ENCODE results near the gene ADRB2. TPM values are rescaled to one million over a fixed set of nuclear protein-coding genes. Genes with fewer than 3 reads are reported as not detected.

ADRB2 gene
- total RNA-seq, 1 experiment from 2014 or later = 0.25 TPM

DNA sequence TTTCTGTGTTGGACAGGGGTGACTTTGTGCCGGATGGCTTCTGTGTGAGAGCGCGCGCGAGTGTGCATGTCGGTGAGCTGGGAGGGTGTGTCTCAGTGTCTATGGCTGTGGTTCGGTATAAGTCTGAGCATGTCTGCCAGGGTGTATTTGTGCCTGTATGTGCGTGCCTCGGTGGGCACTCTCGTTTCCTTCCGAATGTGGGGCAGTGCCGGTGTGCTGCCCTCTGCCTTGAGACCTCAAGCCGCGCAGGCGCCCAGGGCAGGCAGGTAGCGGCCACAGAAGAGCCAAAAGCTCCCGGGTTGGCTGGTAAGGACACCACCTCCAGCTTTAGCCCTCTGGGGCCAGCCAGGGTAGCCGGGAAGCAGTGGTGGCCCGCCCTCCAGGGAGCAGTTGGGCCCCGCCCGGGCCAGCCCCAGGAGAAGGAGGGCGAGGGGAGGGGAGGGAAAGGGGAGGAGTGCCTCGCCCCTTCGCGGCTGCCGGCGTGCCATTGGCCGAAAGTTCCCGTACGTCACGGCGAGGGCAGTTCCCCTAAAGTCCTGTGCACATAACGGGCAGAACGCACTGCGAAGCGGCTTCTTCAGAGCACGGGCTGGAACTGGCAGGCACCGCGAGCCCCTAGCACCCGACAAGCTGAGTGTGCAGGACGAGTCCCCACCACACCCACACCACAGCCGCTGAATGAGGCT lies at the start of gene ADRB2 (continued):
- peak; percentile 47; the same call in 1 of the 2 replicates for TF ChIP-seq SIN3A (IDR thresholded peaks at IDR 0.05; ENCODE audit: low read depth)
- TF ChIP-seq JUND (IDR thresholded peaks at IDR 0.05) = no peak
- TF ChIP-seq, protein P1, sequence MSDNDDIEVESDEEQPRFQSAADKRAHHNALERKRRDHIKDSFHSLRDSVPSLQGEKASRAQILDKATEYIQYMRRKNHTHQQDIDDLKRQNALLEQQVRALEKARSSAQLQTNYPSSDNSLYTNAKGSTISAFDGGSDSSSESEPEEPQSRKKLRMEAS (IDR thresholded peaks at IDR 0.05) = peak; percentile 35; the same call in 1 of the 2 replicates
- no peak for TF ChIP-seq YY1 (IDR thresholded peaks at IDR 0.05; ENCODE audit: extremely low read depth, insufficient replicate concordance, low read depth, low read length)
- TF ChIP-seq ZFX (IDR thresholded peaks at IDR 0.05) = no peak

DNA sequence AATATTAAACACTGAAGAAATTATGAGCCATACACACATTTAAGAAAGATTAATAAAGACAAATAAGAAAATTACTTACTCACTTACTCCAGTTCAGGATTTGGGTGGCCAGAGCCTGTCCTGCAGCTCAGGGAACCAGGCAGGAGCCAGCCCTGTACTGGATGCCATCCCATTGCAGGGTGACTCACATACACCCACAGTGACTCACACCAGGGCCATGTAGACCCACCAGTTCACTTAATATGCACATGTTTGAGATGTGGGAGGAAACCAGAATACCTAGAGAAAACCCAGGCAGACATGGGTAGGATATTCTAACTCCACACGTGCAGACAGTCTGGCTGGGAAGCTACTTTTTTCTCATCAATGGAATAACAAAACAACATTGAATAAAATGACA lies 49.6 kb upstream of the ADRB2 start:
- H3K4me1 ChIP-seq (ENCODE audit: control insufficient read depth in 1 of 2, insufficient read depth in 2 of 2, low read length in 2 of 2) = peaks cover 5 to 21% of the 10 kb centered on the region in 2 experiments; a peak in 2 of 4 replicates
- ChIA-PET RAD21 (ENCODE audit: low non-redundant PET in 1 of 2, low total read pairs in 2 of 2, uncharacterized antibody in 2 of 2, unreplicated experiment in 2 of 2) (no interaction called here), POLR2A (no interaction called here), CTCF (interaction anchor here (1.0 to 1.1 kb wide), 2 partner anchors 10 to 259 kb away, joined by 3 to 4 read pairs; no protein-coding TSS in a partner anchor)
- no peaks in the 10 kb centered on the region for H3K27me3 ChIP-seq (ENCODE audit: insufficient read depth, low read length)
- BruUV-seq (replicated peaks) = no TSS peak
- no peaks in the 10 kb centered on the region for H3K79me2 ChIP-seq (ENCODE audit: insufficient read depth, low read length)
- no peaks in the 10 kb centered on the region for H3K36me3 ChIP-seq (ENCODE audit: control insufficient read depth in 1 of 2, insufficient read depth in 2 of 2, low read length in 2 of 2)
- no peaks in the 10 kb centered on the region for H4K20me1 ChIP-seq (ENCODE audit: insufficient read depth)
- peak; percentile 61 for DNase-seq (ENCODE audit: low read depth, low spot score)
- intact Hi-C loops (cut with micrococcal nuclease) = no loop called here
- TF ChIP-seq CBX3 (IDR thresholded peaks at IDR 0.05; ENCODE audit: low read depth) = peak; percentile 87
- TF ChIP-seq, protein P2, sequence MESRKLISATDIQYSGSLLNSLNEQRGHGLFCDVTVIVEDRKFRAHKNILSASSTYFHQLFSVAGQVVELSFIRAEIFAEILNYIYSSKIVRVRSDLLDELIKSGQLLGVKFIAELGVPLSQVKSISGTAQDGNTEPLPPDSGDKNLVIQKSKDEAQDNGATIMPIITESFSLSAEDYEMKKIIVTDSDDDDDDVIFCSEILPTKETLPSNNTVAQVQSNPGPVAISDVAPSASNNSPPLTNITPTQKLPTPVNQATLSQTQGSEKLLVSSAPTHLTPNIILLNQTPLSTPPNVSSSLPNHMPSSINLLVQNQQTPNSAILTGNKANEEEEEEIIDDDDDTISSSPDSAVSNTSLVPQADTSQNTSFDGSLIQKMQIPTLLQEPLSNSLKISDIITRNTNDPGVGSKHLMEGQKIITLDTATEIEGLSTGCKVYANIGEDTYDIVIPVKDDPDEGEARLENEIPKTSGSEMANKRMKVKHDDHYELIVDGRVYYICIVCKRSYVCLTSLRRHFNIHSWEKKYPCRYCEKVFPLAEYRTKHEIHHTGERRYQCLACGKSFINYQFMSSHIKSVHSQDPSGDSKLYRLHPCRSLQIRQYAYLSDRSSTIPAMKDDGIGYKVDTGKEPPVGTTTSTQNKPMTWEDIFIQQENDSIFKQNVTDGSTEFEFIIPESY (IDR thresholded peaks at IDR 0.05; ENCODE audit: extremely low read depth, insufficient replicate concordance, low read length) = no peak
- TF ChIP-seq EZH2phosphoT487 (IDR thresholded peaks at IDR 0.05; ENCODE audit: borderline replicate concordance) = no peak
- TF ChIP-seq SRF (IDR thresholded peaks at IDR 0.05; ENCODE audit: low read depth) = peak; percentile 60
- no peak for TF ChIP-seq POLR2A (IDR thresholded peaks at IDR 0.05; ENCODE audit: borderline replicate concordance, extremely low read depth, insufficient read depth, insufficient read length)
- TF ChIP-seq SIN3A (IDR thresholded peaks at IDR 0.05; ENCODE audit: low read depth) = no peak
- TF ChIP-seq FOSL1 (IDR thresholded peaks at IDR 0.05; ENCODE audit: low read depth) = peak; percentile 95
- TF ChIP-seq, protein P1 (IDR thresholded peaks at IDR 0.05) = peak; percentile 59
- peak; percentile 72 for TF ChIP-seq SP1 (IDR thresholded peaks at IDR 0.05; ENCODE audit: low read depth)
- TF ChIP-seq ELF1 (IDR thresholded peaks at IDR 0.05; ENCODE audit: borderline replicate concordance, low read depth) = no peak
- TF ChIP-seq ZFX (IDR thresholded peaks at IDR 0.05) = no peak
- TF ChIP-seq JUND (IDR thresholded peaks at IDR 0.05) = peak; percentile 90
- TF ChIP-seq, protein P3, sequence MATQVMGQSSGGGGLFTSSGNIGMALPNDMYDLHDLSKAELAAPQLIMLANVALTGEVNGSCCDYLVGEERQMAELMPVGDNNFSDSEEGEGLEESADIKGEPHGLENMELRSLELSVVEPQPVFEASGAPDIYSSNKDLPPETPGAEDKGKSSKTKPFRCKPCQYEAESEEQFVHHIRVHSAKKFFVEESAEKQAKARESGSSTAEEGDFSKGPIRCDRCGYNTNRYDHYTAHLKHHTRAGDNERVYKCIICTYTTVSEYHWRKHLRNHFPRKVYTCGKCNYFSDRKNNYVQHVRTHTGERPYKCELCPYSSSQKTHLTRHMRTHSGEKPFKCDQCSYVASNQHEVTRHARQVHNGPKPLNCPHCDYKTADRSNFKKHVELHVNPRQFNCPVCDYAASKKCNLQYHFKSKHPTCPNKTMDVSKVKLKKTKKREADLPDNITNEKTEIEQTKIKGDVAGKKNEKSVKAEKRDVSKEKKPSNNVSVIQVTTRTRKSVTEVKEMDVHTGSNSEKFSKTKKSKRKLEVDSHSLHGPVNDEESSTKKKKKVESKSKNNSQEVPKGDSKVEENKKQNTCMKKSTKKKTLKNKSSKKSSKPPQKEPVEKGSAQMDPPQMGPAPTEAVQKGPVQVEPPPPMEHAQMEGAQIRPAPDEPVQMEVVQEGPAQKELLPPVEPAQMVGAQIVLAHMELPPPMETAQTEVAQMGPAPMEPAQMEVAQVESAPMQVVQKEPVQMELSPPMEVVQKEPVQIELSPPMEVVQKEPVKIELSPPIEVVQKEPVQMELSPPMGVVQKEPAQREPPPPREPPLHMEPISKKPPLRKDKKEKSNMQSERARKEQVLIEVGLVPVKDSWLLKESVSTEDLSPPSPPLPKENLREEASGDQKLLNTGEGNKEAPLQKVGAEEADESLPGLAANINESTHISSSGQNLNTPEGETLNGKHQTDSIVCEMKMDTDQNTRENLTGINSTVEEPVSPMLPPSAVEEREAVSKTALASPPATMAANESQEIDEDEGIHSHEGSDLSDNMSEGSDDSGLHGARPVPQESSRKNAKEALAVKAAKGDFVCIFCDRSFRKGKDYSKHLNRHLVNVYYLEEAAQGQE (IDR thresholded peaks at IDR 0.05; ENCODE audit: low read depth) = no peak
- peak; percentile 35; the same call in 1 of the 2 replicates for TF ChIP-seq POLR2AphosphoS5 (IDR thresholded peaks at IDR 0.05; ENCODE audit: low read depth, low read length)
- no peaks in the 10 kb centered on the region for H3K9me2 ChIP-seq (ENCODE audit: insufficient read depth)
- no peak overlapping the region for H3K27ac ChIP-seq (ENCODE audit: low read depth, low read length)
- peak overlapping the region; percentile 52 for H3K4me2 ChIP-seq (ENCODE audit: low read length)
- no peak overlapping the region for H3K9ac ChIP-seq (ENCODE audit: low read length)
- no peaks in the 10 kb centered on the region for H3K9me3 ChIP-seq (ENCODE audit: control insufficient read depth in 1 of 2, insufficient read depth in 1 of 2, low read depth in 1 of 2, low read length in 2 of 2)
- peak; percentile 99 for ATAC-seq
- no peak overlapping the region for H3K4me3 ChIP-seq (replicated peaks in 1 of 2; ENCODE audit: low read depth in 1 of 2, low read length in 2 of 2)
- peak overlapping the region; percentile 64 for H2AFZ ChIP-seq (ENCODE audit: low read depth, low read length, poor library complexity, severe bottlenecking)

Measured in HCT116 (cell line).